GM19468 (cell line): ENCODE measurements around the gene STRN.

ENCODE experiments used
- ATAC-seq: cut with Tn5 transposase; IDR thresholded peaks from one replicate; pipeline ENCODE4 v1.9.1; 2021; ENCODE audit warnings: mild to moderate bottlenecking, moderate library complexity, moderate number of reproducible peaks; ENCODE audit not compliant: unreplicated experiment; ENCODE audit errors: extremely low read depth

The STRN gene

DNA sequence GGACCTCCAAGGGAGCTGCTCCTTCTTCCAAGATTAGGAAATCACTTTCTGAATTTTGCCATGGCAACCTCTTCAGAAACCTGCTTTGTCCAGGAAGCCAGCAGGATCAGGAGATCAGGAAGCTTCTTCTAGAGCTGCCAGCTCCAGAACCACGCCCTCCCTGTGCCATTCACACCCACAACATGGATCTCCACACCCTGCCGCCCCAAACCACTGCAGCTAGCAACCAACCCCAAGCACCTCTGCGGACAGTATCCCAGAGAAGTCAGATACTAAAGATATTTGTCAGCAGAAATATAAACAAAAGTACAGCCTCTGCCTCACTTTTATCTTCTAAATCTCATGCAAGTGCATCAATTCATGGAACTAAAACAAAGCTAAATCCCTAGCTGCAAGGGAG, 163.4 kb downstream of the STRN start:
- ATAC-seq = no peak

DNA sequence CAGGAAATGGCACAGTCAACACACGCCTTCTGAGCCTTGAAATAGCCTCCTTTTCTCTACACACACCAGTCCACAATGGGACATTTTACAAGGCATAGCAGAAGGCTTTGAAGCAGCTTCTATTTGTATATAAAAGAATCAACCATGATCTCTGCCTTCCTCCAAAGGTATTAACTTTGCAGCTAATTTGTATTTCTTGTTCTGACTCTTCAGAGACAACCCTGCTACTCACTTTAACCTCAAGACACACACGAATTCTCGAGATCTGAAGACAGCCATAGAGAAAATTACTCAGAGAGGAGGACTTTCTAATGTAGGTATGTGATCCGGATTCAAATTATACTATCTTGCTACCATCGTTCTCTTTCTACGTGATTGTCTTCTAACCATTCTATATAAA, 165.2 kb downstream of the STRN start:
- no peak for ATAC-seq

DNA sequence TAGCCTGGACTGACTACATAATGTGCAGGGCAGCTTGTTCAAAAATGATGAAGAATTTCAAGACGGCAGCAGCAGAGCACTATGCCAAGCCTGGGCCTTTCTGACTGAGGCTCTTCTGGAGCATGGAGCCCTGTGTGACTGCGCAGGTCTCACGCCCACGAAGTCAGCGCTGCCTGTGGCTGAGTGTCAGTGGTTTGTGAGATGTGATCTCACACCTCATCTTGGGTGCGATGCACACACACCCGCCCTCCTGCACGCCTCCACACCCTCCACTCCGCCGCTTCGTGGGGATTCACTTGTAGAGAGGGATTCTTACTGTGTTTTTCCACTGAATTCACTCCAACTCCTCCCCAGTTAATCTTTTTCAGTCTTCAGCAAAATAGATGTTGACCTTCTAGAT, 166.0 kb downstream of the STRN start:
- ATAC-seq = no peak

DNA sequence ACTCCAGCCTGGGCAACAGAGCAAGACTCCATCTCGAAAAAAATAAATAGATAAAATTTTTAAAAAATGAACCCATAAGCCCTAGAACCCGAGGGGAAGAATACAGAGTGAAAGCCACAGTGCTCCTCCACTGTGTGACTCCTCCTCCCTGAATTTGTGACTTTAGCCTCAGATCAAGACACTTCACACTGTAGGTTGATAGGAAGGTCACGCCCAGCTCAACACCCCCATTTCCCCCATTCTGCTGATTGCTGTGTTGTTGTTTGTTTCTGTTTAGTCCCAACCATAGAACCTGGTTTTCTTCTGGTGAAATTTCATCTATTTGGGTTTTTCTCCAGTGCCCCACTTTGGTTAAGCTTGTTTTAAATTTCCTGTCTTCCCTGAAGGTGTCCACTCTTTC, 167.6 kb downstream of the STRN start:
- no peak for ATAC-seq

DNA sequence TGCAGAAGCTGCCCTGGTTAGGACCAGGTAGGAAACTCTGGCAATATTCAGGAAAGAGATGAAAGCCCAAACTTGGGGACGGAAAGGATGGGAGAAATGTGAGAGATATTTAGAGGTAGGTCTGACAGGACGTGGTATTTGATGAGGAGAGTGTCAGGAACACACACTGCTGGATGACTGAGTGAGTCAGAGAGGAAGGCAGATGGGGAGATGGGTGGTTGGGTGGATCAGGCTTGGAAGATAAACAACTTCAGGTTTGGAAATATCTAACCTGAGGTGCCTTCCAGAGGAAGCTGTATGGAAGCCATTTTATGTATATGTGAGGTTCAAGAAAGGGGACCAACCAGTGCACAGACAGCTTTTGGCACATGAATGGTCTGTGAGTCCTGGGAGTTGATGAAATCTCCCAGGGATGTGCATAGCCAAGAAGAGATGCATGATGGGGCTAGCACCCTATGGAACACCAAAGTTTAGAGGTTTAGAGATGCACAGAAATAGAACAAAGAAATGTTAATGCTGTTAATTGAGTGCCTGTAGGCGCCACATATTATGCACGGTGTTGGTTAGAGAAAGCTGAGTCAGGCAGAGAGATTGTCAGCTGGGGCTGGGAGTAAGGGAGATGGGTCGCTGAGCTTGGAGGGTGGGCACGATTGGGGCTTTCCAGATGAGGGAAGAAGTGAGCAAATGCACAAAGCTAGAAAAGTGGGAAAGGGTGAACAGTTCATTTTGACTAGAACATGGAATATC, 168.8 kb downstream of the STRN start:
- no peak for ATAC-seq
